Hepatocyte (in vitro differentiated cells): ENCODE results near the gene SV2A. TPM values are rescaled to one million over a fixed set of nuclear protein-coding genes. Genes with fewer than 3 reads are reported as not detected.
"Not testable (repeated sequence)": the region's sequence is repeated elsewhere in the genome, so short reads cannot be mapped to it uniquely, and the experiment has no call there.

Experiments used
- DNase-seq: peaks from one replicate; pipeline ENCODE4 v3.0.0-alpha.2; 2016; ENCODE audit warnings: low spot score
- H2AFZ ChIP-seq: fragments of 200-600 bp; sonication (generic); 2 replicates; pipeline ENCODE4 v1.6.0; 2016; ENCODE audit warnings: antibody characterized with exemption, mild to moderate bottlenecking
- H3K27ac ChIP-seq: fragments of 200-600 bp; sonication (generic); 2 replicates; pipeline ENCODE4 v1.5.1; 2016; ENCODE audit warnings: mild to moderate bottlenecking
- H3K27me3 ChIP-seq: fragments of 200-600 bp; sonication (generic); 2 replicates; pipeline ENCODE4 v1.6.1; 2016
- H3K36me3 ChIP-seq: fragments of 200-600 bp; sonication (generic); replicated peaks from 2 replicates; pipeline ENCODE4 v1.5.1; 2016; ENCODE audit warnings: low read depth; ENCODE audit not compliant: insufficient read depth
- H3K4me1 ChIP-seq: fragments of 200-600 bp; sonication (generic); 2 replicates; pipeline ENCODE4 v1.5.1; 2016; ENCODE audit warnings: mild to moderate bottlenecking, moderate library complexity; ENCODE audit not compliant: insufficient read depth
- H3K4me2 ChIP-seq: fragments of 200-600 bp; sonication (generic); 2 replicates; pipeline ENCODE4 v1.6.0; 2016
- H3K4me3 ChIP-seq: fragments of 200-600 bp; sonication (generic); 2 replicates; pipeline ENCODE4 v1.5.1; 2016; ENCODE audit warnings: mild to moderate bottlenecking
- H3K79me2 ChIP-seq: fragments of 200-600 bp; sonication (generic); 2 replicates; pipeline ENCODE4 v1.6.0; 2017; ENCODE audit warnings: mild to moderate bottlenecking
- H3K9me2 ChIP-seq: fragments of 200-600 bp; sonication (generic); replicated peaks from 2 replicates; pipeline ENCODE4 v1.6.0; 2017; ENCODE audit warnings: mild to moderate bottlenecking; ENCODE audit not compliant: insufficient read depth
- H3K9me3 ChIP-seq: fragments of 200-600 bp; sonication (generic); 2 replicates; pipeline ENCODE4 v1.5.1; 2016; ENCODE audit warnings: low read depth, mild to moderate bottlenecking
- H4K20me1 ChIP-seq: fragments of 200-600 bp; sonication (generic); 2 replicates; pipeline ENCODE4 v1.6.0; 2016; ENCODE audit warnings: mild to moderate bottlenecking; ENCODE audit not compliant: insufficient read depth, poor library complexity, severe bottlenecking
- CTCF ChIP-seq: fragments of 200-600 bp; sonication (generic); IDR thresholded peaks from 2 replicates; pipeline ENCODE4 v1.5.1; 2016; ENCODE audit warnings: antibody characterized with exemption, mild to moderate bottlenecking; ENCODE audit not compliant: poor library complexity
- EZH2 ChIP-seq: fragments of 200-600 bp; sonication (generic); IDR thresholded peaks from 2 replicates; pipeline ENCODE4 v1.6.1; 2016; ENCODE audit warnings: antibody characterized with exemption, mild to moderate bottlenecking, borderline replicate concordance
- EZH2phosphoT487 ChIP-seq: fragments of 200-600 bp; sonication (generic); IDR thresholded peaks from one replicate; pipeline ENCODE4 v1.6.1; 2018; ENCODE audit warnings: antibody characterized with exemption, mild to moderate bottlenecking, low read depth, moderate library complexity; ENCODE audit not compliant: unreplicated experiment, severe bottlenecking
- WGBS: methylation state at CpG from one replicate; pipeline ENCODE4 v1.1.6; 2016; ENCODE audit warnings: low lambda C conversion rate; ENCODE audit errors: missing lambda C conversion rate; 5-methylcytosine and 5-hydroxymethylcytosine counted together
- polyA plus RNA-seq: library from polyadenylated mRNA; unstranded; fragments of >200 nt; fragmentation: Nextera tagmentation; extraction: Ambion mirVana; gene quantifications from 2 replicates; pipeline ENCODE4 v1.2.1, GENCODE V29; 2016
- total RNA-seq: library from RNA; depleted of rRNA; stranded (reverse); fragments of >200 nt; gene quantifications from 2 replicates; pipeline ENCODE4 v1.2.3, GENCODE V29; 2014

Gene SV2A
- total and polyA plus RNA-seq, 2 experiments from 2014 or later = 5.0 to 5.5 TPM

GRCh38 chr1:149962039-149962647 is 44.5 kb upstream of the SV2A start:
- 31% methylated on average over 3 of the region's 3 CpGs for whole genome bisulfite sequencing
- H3K36me3 ChIP-seq = peaks cover 5% of the 10 kb centered on the region
- no peaks in the 10 kb centered on the region for H3K27me3 ChIP-seq
- TF ChIP-seq EZH2phosphoT487 (no peak), CTCF (peak; percentile 78)
- no peaks in the 10 kb centered on the region for H3K9me2 ChIP-seq
- no peaks in the 10 kb centered on the region for H3K4me1 ChIP-seq
- DNase-seq = peak; percentile 81
- H4K20me1 ChIP-seq = no peaks in the 10 kb centered on the region
- peak overlapping the region; percentile 17 for H3K27ac ChIP-seq
- H3K4me3 ChIP-seq = no peak overlapping the region
- H3K79me2 ChIP-seq = no peaks in the 10 kb centered on the region
- no peaks in the 10 kb centered on the region for H3K9me3 ChIP-seq
- no peak overlapping the region for H3K4me2 ChIP-seq
- H2AFZ ChIP-seq = no peak overlapping the region

GRCh38 chr1:149957548-149957947 is 39.9 kb upstream of the SV2A start:
- H3K4me3 ChIP-seq, DNase-seq, H3K27ac ChIP-seq, H3K27me3 ChIP-seq, H3K79me2 ChIP-seq, H3K4me2 ChIP-seq, H3K9me2 ChIP-seq, H3K9me3 ChIP-seq, H3K36me3 ChIP-seq, H2AFZ ChIP-seq, H3K4me1 ChIP-seq, H4K20me1 ChIP-seq: not testable (repeated sequence)
- WGBS = 98% methylated on average over 14 of the region's 14 CpGs

- Histone ChIP-seq H3K9me2 (no peaks in the 10 kb centered on the region), H2AFZ (no peak overlapping the region), H3K4me1 (no peaks in the 10 kb centered on the region), H3K36me3 (no peaks in the 10 kb centered on the region), H4K20me1 (no peaks in the 10 kb centered on the region), H3K27ac (no peak overlapping the region), H3K4me2 (no peak overlapping the region), H3K4me3 (no peak overlapping the region), H3K79me2 (no peaks in the 10 kb centered on the region), H3K9me3 (no peaks in the 10 kb centered on the region), H3K27me3 (no peaks in the 10 kb centered on the region)
- no peak for TF ChIP-seq CTCF
- TF ChIP-seq EZH2 = no peak
- no peak for TF ChIP-seq EZH2phosphoT487
- DNase-seq = no peak
- WGBS = 80% methylated on average over 6 of the region's 6 CpGs
Observed at GRCh38 chr1:149949911-149950310, 32.3 kb upstream of the SV2A start.

GRCh38 chr1:149945206-149945605 is 27.6 kb upstream of the SV2A start:
- Histone ChIP-seq H3K27ac (no peak overlapping the region), H3K36me3 (no peaks in the 10 kb centered on the region)

More at GRCh38 chr1:149945206-149945605, 27.6 kb upstream of the SV2A start:
- Histone ChIP-seq H3K4me2 (no peak overlapping the region), H3K79me2 (peaks cover 4% of the 10 kb centered on the region), H3K9me3 (no peaks in the 10 kb centered on the region), H2AFZ (no peak overlapping the region), H3K4me1 (no peaks in the 10 kb centered on the region), H3K9me2 (no peaks in the 10 kb centered on the region), H4K20me1 (no peaks in the 10 kb centered on the region), H3K27me3 (no peaks in the 10 kb centered on the region), H3K4me3 (no peak overlapping the region)
- DNase-seq = no peak
- WGBS = 95% methylated on average over 4 of the region's 4 CpGs
- no peak for TF ChIP-seq CTCF
- no peak for TF ChIP-seq EZH2phosphoT487
- TF ChIP-seq EZH2 = no peak
